BJ (cell line): ENCODE data around the gene EDEM2. TPM values are rescaled to one million over a fixed set of nuclear protein-coding genes. Genes with fewer than 3 reads are reported as not detected.
"Not testable (repeated sequence)": the region's sequence is repeated elsewhere in the genome, so short reads cannot be mapped to it uniquely, and the experiment has no call there.

Experiments used
- CTCF ChIA-PET: fragments of 350-600 bp; formaldehyde crosslinking; extraction: SDS; loops from one replicate; lab custom pipeline; 2021; ENCODE audit warnings: antibody characterized with exemption, inconsistent platforms; lab: Yijun Ruan, JAX
- POLR2A ChIA-PET: fragments of 300-600 bp; sonication (Branson Sonifier 250); formaldehyde crosslinking; extraction: SDS; loops from one replicate; lab custom pipeline; 2021; ENCODE audit warnings: antibody characterized with exemption; lab: Charles Lee
- DNase-seq: peaks from one replicate; pipeline ENCODE4 v3.0.0-alpha.2; 2011; ENCODE audit warnings: low read depth
- H3K27me3 ChIP-seq: 2 replicates; pipeline ENCODE4 v1.6.0; 2011; ENCODE audit warnings: low read length; ENCODE audit not compliant: control insufficient read depth, insufficient read depth
- H3K36me3 ChIP-seq: 2 replicates; pipeline ENCODE4 v1.5.1; 2011; ENCODE audit warnings: low read length; ENCODE audit not compliant: control insufficient read depth, insufficient read depth
- H3K4me3 ChIP-seq: 2 replicates; pipeline ENCODE4 v1.5.1; 2011; ENCODE audit warnings: low read depth, mild to moderate bottlenecking, control low read depth, low read length
- CTCF ChIP-seq: IDR thresholded peaks from 2 replicates; pipeline ENCODE4 v1.5.1; 2011; ENCODE audit warnings: low read depth, mild to moderate bottlenecking, control low read depth, inconsistent platforms, low read length, moderate library complexity; ENCODE audit not compliant: insufficient read depth
- polyA plus RNA-seq: library from polyadenylated mRNA; depleted of rRNA; stranded (reverse); fragments of >200 nt; gene quantifications from 2 replicates; pipeline ENCODE4 v1.2.3, GENCODE V29; 2011

The EDEM2 gene
- polyA plus RNA-seq, 1 experiment = 24.7 TPM

- CTCF ChIA-PET = no interaction called here
- no peak for DNase-seq
- no peaks in the 10 kb centered on the region; the same call in 1 of the 2 replicates for H3K27me3 ChIP-seq
- POLR2A ChIA-PET = no interaction called here
- no peak overlapping the region for H3K4me3 ChIP-seq
- TF ChIP-seq CTCF = no peak
- no peaks in the 10 kb centered on the region for H3K36me3 ChIP-seq
Observed at GRCh38 chr20:35155936-35156335, 8.8 kb upstream of the EDEM2 start.

- CTCF ChIA-PET = no interaction called here
Observed at GRCh38 chr20:35151736-35152135, 4.6 kb upstream of the EDEM2 start.

GRCh38 chr20:35150846-35151579 is 3.9 kb upstream of the EDEM2 start:
- no peaks in the 10 kb centered on the region for H3K36me3 ChIP-seq
- POLR2A ChIA-PET = no interaction called here
- CTCF ChIA-PET = no interaction called here
- TF ChIP-seq CTCF = no peak
- no peak overlapping the region for H3K4me3 ChIP-seq
- no peak for DNase-seq
- H3K27me3 ChIP-seq = no peaks in the 10 kb centered on the region

More at GRCh38 chr20:35151736-35152135, 4.6 kb upstream of the EDEM2 start:
- Histone ChIP-seq H3K36me3 (no peaks in the 10 kb centered on the region), H3K4me3 (no peak overlapping the region), H3K27me3 (no peaks in the 10 kb centered on the region)
- no peak for TF ChIP-seq CTCF
- peak; percentile 45 for DNase-seq
- POLR2A ChIA-PET = no interaction called here

GRCh38 chr20:35147575-35148071 is 487 bp upstream of the EDEM2 start:
- not testable (repeated sequence) for H3K27me3 ChIP-seq, H3K36me3 ChIP-seq, DNase-seq
- peak overlapping the region; percentile 80 for H3K4me3 ChIP-seq
- ChIA-PET CTCF (interaction anchor here (0.8 to 4.1 kb wide), 12 partner anchors 14 to 295 kb away, joined by 3 to 48 read pairs (median 6); no protein-coding TSS in a partner anchor), POLR2A (interaction anchor here (0.5 kb wide), 1 partner anchor 134 kb away, joined by 3 read pairs; no protein-coding TSS in a partner anchor)

- Histone ChIP-seq H3K36me3 (peaks cover 1% of the 10 kb centered on the region; the same call in 1 of the 2 replicates), H3K27me3 (no peaks in the 10 kb centered on the region), H3K4me3 (peak overlapping the region; percentile 80)
- DNase-seq = no peak
- ChIA-PET POLR2A (interaction anchor here (0.6 kb wide), 1 partner anchor 34 kb away, joined by 4 read pairs; no protein-coding TSS in a partner anchor), CTCF (interaction anchor here (0.6 to 4.1 kb wide), 15 partner anchors 15 to 296 kb away, joined by 3 to 48 read pairs (median 5); no protein-coding TSS in a partner anchor)
- no peak for TF ChIP-seq CTCF
Observed at GRCh38 chr20:35146299-35146919, 727 bp downstream of the EDEM2 start.
